Vagina (tissue), 2 donors: ENCODE data around the gene MEF2A. TPM values are rescaled to one million over a fixed set of nuclear protein-coding genes. Genes with fewer than 3 reads are reported as not detected.

Experiments
- DNase-seq, 2 donors: peaks; one replicate each; pipeline ENCODE4 v3.0.0-alpha.2; 2017; ENCODE audit errors: extremely low spot score in 2 of 2
- H3K27ac ChIP-seq: fragments of 200-600 bp; sonication (generic); one replicate; pipeline ENCODE4 v1.5.1; 2019
- H3K27me3 ChIP-seq: fragments of 200-600 bp; sonication (generic); one replicate; pipeline ENCODE4 v1.5.1; 2019
- H3K36me3 ChIP-seq, 2 donors: fragments of 200-600 bp; sonication (generic); one replicate each; pipeline ENCODE4 v1.5.1; 2017 to 2019
- H3K4me1 ChIP-seq: fragments of 200-600 bp; sonication (generic); one replicate; pipeline ENCODE4 v1.5.1; 2019
- H3K4me3 ChIP-seq, 2 donors: fragments of 200-600 bp; sonication (generic); 1 replicate in 1 of 2; 2 replicates in 1 of 2; pipeline ENCODE4 v1.5.1; 2016 to 2019
- H3K9me3 ChIP-seq: fragments of 200-600 bp; sonication (generic); one replicate; pipeline ENCODE4 v1.5.1; 2019
- POLR2A ChIP-seq, 2 donors: fragments of 450-650 bp; IDR thresholded peaks; one replicate each; pipeline ENCODE4 v1.6.1; 2017; ENCODE audit warnings: antibody characterized with exemption in 2 of 2, mild to moderate bottlenecking in 2 of 2, moderate library complexity in 2 of 2
- POLR2AphosphoS5 ChIP-seq, 2 donors: sonication (generic); formaldehyde crosslinking; IDR thresholded peaks; one replicate each; pipeline ENCODE4 v1.9.0; 2017; ENCODE audit warnings: antibody characterized with exemption in 2 of 2, mild to moderate bottlenecking in 2 of 2, low read depth in 1 of 2; ENCODE audit not compliant: insufficient read depth in 1 of 2
- intact Hi-C: fragments of 100-400 bp; cut with DNase I; formaldehyde crosslinking; loops from one replicate; pipeline ENCODE4 v1.15.1; 2023
- total RNA-seq: library from RNA; depleted of rRNA; stranded (reverse); fragments of >200 nt; gene quantifications from one replicate; pipeline ENCODE4 v1.2.3, GENCODE V29; 2016
- TF ChIP-seq, protein P1 (sequence below), 3 experiments: fragments of 450-650 bp in 2 of 3; fragments of 200-600 bp in 1 of 3; sonication (generic) in 1 of 3; IDR thresholded peaks; one replicate each; pipeline ENCODE4 v1.5.1; 2017 to 2019; ENCODE audit warnings: antibody characterized with exemption in 3 of 3, mild to moderate bottlenecking in 2 of 3, moderate library complexity in 2 of 3

MEF2A gene
- total RNA-seq, 1 donor from 2014 or later, result 51.3 TPM

DNA sequence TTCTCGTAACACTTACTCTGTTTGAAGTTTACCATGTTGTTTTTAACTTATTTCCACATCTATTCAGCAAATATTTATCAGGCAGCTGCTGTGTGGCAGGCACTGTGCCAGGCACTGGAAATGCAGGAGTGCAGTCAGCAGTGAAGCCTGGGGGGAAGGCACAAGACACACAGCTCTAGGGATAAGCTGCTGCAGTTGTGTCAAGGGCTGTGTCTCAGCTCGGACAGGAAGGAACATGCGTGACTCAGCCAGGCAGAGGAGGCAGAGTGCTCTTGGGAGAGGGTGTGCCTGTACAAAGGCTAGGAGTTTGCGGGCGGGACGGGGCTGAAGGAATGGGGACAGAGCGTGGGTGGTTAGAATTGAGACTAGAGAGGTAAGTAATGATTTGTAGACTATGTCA, 142.8 kb downstream of the MEF2A start:
- Histone ChIP-seq H3K36me3 (peaks cover 0 to 18% of the 10 kb centered on the region in 2 donors), H3K4me1 (peaks cover 41% of the 10 kb centered on the region), H3K4me3 (no peak overlapping the region), H3K27ac (peak overlapping the region; percentile 49), H3K27me3 (no peaks in the 10 kb centered on the region), H3K9me3 (no peaks in the 10 kb centered on the region)
- intact Hi-C loops, result no loop called here
- no peak for DNase-seq
- peak; percentile 79 to 86 for TF ChIP-seq POLR2AphosphoS5 (IDR thresholded peaks at IDR 0.05; ENCODE audit: insufficient read depth in 1 of 2, low read depth in 1 of 2)
- no peak for TF ChIP-seq POLR2A (IDR thresholded peaks at IDR 0.05)

GRCh38 chr15:99709243-99709986, 143.6 kb downstream of the MEF2A start:
- intact Hi-C loops, result no loop called here
- H3K4me3 ChIP-seq, result no peak overlapping the region
- H3K36me3 ChIP-seq, result peaks cover 0 to 18% of the 10 kb centered on the region in 2 donors

GRCh38 chr15:99711625-99712024, 145.8 kb downstream of the MEF2A start:
- Histone ChIP-seq H3K27me3 (no peaks in the 10 kb centered on the region), H3K4me3 (no peak overlapping the region), H3K27ac (no peak overlapping the region), H3K36me3 (peaks cover 0 to 18% of the 10 kb centered on the region in 2 donors), H3K9me3 (no peaks in the 10 kb centered on the region), H3K4me1 (peaks cover 34% of the 10 kb centered on the region)
- intact Hi-C loops, result no loop called here
- DNase-seq, result no peak
- TF ChIP-seq POLR2AphosphoS5 (IDR thresholded peaks at IDR 0.05; ENCODE audit: insufficient read depth in 1 of 2, low read depth in 1 of 2), result no peak
- TF ChIP-seq, protein P1, sequence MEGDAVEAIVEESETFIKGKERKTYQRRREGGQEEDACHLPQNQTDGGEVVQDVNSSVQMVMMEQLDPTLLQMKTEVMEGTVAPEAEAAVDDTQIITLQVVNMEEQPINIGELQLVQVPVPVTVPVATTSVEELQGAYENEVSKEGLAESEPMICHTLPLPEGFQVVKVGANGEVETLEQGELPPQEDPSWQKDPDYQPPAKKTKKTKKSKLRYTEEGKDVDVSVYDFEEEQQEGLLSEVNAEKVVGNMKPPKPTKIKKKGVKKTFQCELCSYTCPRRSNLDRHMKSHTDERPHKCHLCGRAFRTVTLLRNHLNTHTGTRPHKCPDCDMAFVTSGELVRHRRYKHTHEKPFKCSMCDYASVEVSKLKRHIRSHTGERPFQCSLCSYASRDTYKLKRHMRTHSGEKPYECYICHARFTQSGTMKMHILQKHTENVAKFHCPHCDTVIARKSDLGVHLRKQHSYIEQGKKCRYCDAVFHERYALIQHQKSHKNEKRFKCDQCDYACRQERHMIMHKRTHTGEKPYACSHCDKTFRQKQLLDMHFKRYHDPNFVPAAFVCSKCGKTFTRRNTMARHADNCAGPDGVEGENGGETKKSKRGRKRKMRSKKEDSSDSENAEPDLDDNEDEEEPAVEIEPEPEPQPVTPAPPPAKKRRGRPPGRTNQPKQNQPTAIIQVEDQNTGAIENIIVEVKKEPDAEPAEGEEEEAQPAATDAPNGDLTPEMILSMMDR (IDR thresholded peaks at IDR 0.05), result no peak
- no peak for TF ChIP-seq POLR2A (IDR thresholded peaks at IDR 0.05)

More at GRCh38 chr15:99709243-99709986, 143.6 kb downstream of the MEF2A start:
- TF ChIP-seq, protein P1 (IDR thresholded peaks at IDR 0.05), result no peak
- TF ChIP-seq POLR2A (IDR thresholded peaks at IDR 0.05), result no peak
- TF ChIP-seq POLR2AphosphoS5 (IDR thresholded peaks at IDR 0.05; ENCODE audit: insufficient read depth in 1 of 2, low read depth in 1 of 2), result no peak
- Histone ChIP-seq H3K4me1 (peaks cover 33% of the 10 kb centered on the region), H3K27ac (peak overlapping the region; percentile 49), H3K27me3 (no peaks in the 10 kb centered on the region), H3K9me3 (no peaks in the 10 kb centered on the region)
- no peak for DNase-seq

DNA sequence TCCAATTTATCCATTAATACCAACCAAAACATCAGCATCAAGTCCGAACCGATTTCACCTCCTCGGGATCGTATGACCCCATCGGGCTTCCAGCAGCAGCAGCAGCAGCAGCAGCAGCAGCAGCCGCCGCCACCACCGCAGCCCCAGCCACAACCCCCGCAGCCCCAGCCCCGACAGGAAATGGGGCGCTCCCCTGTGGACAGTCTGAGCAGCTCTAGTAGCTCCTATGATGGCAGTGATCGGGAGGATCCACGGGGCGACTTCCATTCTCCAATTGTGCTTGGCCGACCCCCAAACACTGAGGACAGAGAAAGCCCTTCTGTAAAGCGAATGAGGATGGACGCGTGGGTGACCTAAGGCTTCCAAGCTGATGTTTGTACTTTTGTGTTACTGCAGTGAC, 146.6 kb downstream of the MEF2A start:
- intact Hi-C loops, result no loop called here
- Histone ChIP-seq H3K27me3 (no peaks in the 10 kb centered on the region), H3K4me1 (peaks cover 34% of the 10 kb centered on the region), H3K4me3 (no peak overlapping the region), H3K9me3 (no peaks in the 10 kb centered on the region), H3K36me3 (peaks cover 0 to 18% of the 10 kb centered on the region in 2 donors), H3K27ac (no peak overlapping the region)
- TF ChIP-seq, protein P1 (IDR thresholded peaks at IDR 0.05), result no peak
- no peak for TF ChIP-seq POLR2A (IDR thresholded peaks at IDR 0.05)
- no peak for TF ChIP-seq POLR2AphosphoS5 (IDR thresholded peaks at IDR 0.05; ENCODE audit: insufficient read depth in 1 of 2, low read depth in 1 of 2)
- DNase-seq, result no peak

- DNase-seq, result no peak
- Histone ChIP-seq H3K27me3 (no peaks in the 10 kb centered on the region), H3K9me3 (no peaks in the 10 kb centered on the region), H3K27ac (peak overlapping the region; percentile 43), H3K4me3 (no peak overlapping the region), H3K4me1 (peaks cover 29% of the 10 kb centered on the region), H3K36me3 (peaks cover 0 to 13% of the 10 kb centered on the region in 2 donors)
- intact Hi-C loops, result no loop called here
- TF ChIP-seq POLR2AphosphoS5 (IDR thresholded peaks at IDR 0.05; ENCODE audit: insufficient read depth in 1 of 2, low read depth in 1 of 2), result no peak
- TF ChIP-seq, protein P1 (IDR thresholded peaks at IDR 0.05), result no peak
- TF ChIP-seq POLR2A (IDR thresholded peaks at IDR 0.05), result no peak
Observed at GRCh38 chr15:99716540-99717095, 150.8 kb downstream of the MEF2A start.
